ENCODE measurements around the gene EEFSEC. TPM values are rescaled to one million over a fixed set of nuclear protein-coding genes. Genes with fewer than 3 reads are reported as not detected.
"Not testable (repeated sequence)": the region's sequence is repeated elsewhere in the genome, so short reads cannot be mapped to it uniquely, and the experiment has no call there.

Gene EEFSEC
- total RNA-seq, 1 donor from 2014 or later, result 2.6 TPM

DNA sequence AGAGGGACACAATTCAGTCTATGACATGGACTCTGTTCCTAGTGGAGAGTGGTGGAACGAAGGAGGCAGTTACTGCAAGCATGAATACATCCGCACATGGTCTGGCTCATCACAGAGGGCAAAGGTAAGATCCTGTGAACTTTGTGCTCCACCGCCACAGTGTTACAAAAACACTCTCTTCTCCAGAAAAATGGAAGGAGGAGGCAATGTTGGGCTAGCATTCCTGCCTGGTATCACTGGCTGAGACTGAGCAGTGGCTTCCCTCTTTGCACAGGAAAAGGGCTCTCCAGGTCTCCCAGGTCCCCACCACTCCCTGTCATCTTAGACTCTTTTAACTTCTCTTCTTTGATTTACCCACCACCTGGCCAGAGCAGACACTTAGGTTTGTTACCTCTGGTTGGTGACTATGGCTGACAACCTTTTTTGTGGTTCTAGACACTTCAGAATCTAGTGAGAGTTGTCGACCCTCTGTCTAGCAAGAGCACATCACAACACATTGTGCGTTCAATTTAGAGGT is 1.5 kb upstream of the EEFSEC start:
- H3K27ac ChIP-seq (ENCODE audit: low read depth, low read length), result no peak overlapping the region
- no peak overlapping the region for H3K4me3 ChIP-seq (ENCODE audit: low read length in 3 of 3)
- no peaks in the 10 kb centered on the region for H3K9me3 ChIP-seq (ENCODE audit: control insufficient read depth in 3 of 3, low read length in 3 of 3)
- no peaks in the 10 kb centered on the region for H3K36me3 ChIP-seq (ENCODE audit: control insufficient read depth in 3 of 3, insufficient read depth in 3 of 3, low read length in 3 of 3)
- peaks cover 3 to 21% (median 11%) of the 10 kb centered on the region in 3 donors for H3K4me1 ChIP-seq (ENCODE audit: control insufficient read depth in 3 of 3, insufficient read depth in 3 of 3, low read length in 3 of 3)
- no peaks in the 10 kb centered on the region for H3K27me3 ChIP-seq (ENCODE audit: control insufficient read depth in 3 of 3, insufficient read depth in 3 of 3, low read length in 3 of 3)
- no peak overlapping the region for H3K9ac ChIP-seq (ENCODE audit: low read depth in 1 of 3, low read length in 3 of 3)

DNA sequence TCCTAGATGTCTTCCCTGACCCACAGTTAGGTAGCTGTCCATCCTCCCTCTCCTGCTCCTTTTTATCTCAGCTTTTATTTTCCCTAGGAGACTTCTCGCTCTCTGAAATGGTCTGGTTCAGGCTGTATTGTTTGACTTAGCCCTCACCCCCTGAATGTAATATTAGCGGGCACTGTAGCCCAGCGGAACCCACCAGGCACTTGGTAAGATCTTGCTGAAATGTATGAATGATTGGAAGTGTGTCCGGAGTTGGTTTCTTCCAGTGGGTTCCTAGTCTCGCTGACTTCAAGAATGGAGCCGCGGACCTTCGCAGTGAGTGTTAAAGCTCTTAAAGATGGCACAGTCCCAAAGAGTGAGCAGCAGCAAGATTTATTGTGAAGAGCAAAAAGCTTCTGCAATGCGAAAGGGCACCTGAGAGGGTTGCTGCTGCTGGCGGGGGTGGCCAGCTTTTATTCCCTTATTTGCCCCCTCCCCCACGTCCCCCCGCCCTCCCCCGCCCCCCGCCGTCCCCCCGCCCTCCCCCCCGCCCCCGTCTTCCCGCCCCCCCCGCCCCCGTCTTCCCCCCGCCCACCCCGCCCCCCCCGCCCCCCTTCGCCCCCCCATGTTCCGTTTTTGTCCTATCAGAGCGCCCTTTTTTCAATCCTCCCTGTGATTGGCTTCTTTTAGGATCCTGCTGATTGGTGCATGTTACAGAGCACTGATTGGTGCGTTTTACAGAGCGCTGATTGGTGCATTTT is 694 bp upstream of the EEFSEC start:
- Histone ChIP-seq H3K4me1 (ENCODE audit: control insufficient read depth in 3 of 3, insufficient read depth in 3 of 3, low read length in 3 of 3) (peaks cover 3 to 21% (median 11%) of the 10 kb centered on the region in 3 donors), H3K27me3 (ENCODE audit: control insufficient read depth in 3 of 3, insufficient read depth in 3 of 3, low read length in 3 of 3) (no peaks in the 10 kb centered on the region), H3K9ac (ENCODE audit: low read depth in 1 of 3, low read length in 3 of 3) (peak overlapping the region; percentile 80 to 92 (median 89)), H3K9me3 (ENCODE audit: control insufficient read depth in 3 of 3, low read length in 3 of 3) (no peaks in the 10 kb centered on the region), H3K4me3 (ENCODE audit: low read length in 3 of 3) (peak overlapping the region; percentile 79 to 87 (median 86)), H3K36me3 (ENCODE audit: control insufficient read depth in 3 of 3, insufficient read depth in 3 of 3, low read length in 3 of 3) (peaks cover 0 to 3% (median 3%) of the 10 kb centered on the region in 3 donors), H3K27ac (ENCODE audit: low read depth, low read length) (peak overlapping the region; percentile 70)

DNA sequence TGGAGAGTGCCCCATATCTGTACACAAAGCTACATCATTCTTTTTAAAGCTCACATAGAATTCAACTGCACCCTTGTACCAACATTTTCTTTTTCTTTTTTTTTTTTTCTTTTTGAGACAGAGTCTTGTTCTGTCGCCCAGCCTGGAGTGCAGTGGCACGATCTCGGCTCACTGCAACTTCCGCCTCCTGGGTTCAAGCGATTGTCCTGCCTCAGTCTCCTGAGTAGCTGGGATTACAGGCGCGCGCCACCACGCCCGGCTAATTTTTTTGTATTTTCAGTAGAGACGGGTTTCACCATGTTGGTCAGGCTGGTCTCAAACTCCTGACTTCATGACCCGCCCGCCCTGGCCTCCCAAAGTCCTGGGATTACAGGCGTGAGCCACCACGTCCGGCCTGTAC is 1.1 kb downstream of the EEFSEC start:
- Histone ChIP-seq H3K4me3 (ENCODE audit: low read length in 3 of 3) (peak overlapping the region; percentile 79 to 87 (median 79)), H3K36me3 (ENCODE audit: control insufficient read depth in 3 of 3, insufficient read depth in 3 of 3, low read length in 3 of 3) (peaks cover 0 to 13% (median 3%) of the 10 kb centered on the region in 3 donors), H3K9ac (ENCODE audit: low read depth in 1 of 3, low read length in 3 of 3) (peak overlapping the region; percentile 79 to 92 (median 89)), H3K4me1 (ENCODE audit: control insufficient read depth in 3 of 3, insufficient read depth in 3 of 3, low read length in 3 of 3) (peaks cover 3 to 21% (median 11%) of the 10 kb centered on the region in 3 donors)
- H3K27ac ChIP-seq (ENCODE audit: low read depth, low read length); H3K27me3 ChIP-seq (ENCODE audit: control insufficient read depth in 3 of 3, insufficient read depth in 3 of 3, low read length in 3 of 3); H3K9me3 ChIP-seq (ENCODE audit: control insufficient read depth in 3 of 3, low read length in 3 of 3): not testable (repeated sequence)

DNA sequence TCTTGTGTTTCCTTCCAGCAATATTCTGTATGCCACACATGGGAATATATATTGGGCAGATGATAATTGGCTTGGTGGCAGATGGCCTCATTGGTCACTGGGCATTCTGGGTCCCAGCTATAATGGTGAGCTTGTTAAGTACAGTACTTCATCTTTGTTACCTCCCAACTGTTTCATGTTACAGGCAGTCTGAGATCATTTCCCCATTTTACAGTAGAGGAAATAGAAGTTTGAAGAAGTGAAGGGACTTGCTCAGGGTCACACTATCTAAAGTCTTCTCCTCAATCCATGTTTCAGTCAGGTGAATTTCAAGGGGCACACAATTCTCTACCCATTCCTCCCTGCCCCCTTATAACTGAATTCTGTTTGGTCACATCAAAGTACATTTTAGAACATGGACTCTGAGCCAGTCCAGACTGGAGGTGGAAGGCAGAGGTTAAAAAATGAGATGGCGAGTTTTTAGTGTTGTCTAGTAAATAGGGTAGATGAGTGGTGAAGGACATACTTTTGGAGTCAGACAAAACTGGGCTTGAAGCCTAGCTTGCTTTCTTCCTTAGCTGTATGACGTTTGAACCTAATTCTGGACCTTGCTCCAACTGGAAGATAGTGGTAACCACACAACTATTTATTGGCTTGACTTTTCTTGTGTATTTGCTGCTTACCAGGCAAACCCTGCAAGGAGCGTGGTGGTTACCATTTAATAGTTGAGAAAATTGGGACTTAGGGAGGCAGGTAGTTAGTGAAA is 2.5 kb downstream of the EEFSEC start:
- Histone ChIP-seq H3K27me3 (ENCODE audit: control insufficient read depth in 3 of 3, insufficient read depth in 3 of 3, low read length in 3 of 3) (no peaks in the 10 kb centered on the region), H3K27ac (ENCODE audit: low read depth, low read length) (no peak overlapping the region)

DNA sequence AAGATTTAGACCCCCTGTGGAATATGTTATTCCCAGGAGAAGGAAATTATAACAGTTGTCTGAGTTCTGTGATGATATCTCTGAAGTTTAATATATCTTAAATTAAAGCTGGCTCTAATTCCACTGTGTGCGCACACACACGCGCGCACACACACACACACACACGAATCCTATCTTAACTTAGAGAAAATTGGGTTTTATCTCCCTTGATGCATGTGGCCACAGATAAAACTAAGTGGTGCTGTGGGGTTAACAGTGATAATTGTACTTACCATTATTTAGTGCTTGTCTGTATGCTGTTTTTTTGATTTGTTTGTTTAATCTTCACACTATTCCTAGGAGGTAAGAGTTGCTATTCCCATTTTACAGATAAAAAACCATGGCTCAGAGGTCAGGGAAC is 7.4 kb downstream of the EEFSEC start:
- H3K27me3 ChIP-seq (ENCODE audit: control insufficient read depth in 3 of 3, insufficient read depth in 3 of 3, low read length in 3 of 3), result no peaks in the 10 kb centered on the region
- no peaks in the 10 kb centered on the region for H3K9me3 ChIP-seq (ENCODE audit: control insufficient read depth in 3 of 3, low read length in 3 of 3)
- H3K4me1 ChIP-seq (ENCODE audit: control insufficient read depth in 3 of 3, insufficient read depth in 3 of 3, low read length in 3 of 3), result peaks cover under 1 to 7% (median 6%) of the 10 kb centered on the region in 3 donors
- peaks cover 0 to 23% (median 3%) of the 10 kb centered on the region in 3 donors for H3K36me3 ChIP-seq (ENCODE audit: control insufficient read depth in 3 of 3, insufficient read depth in 3 of 3, low read length in 3 of 3)
- no peak overlapping the region for H3K9ac ChIP-seq (ENCODE audit: low read depth in 1 of 3, low read length in 3 of 3)
- H3K27ac ChIP-seq (ENCODE audit: low read depth, low read length), result no peak overlapping the region
- H3K4me3 ChIP-seq (ENCODE audit: low read length in 3 of 3), result no peak overlapping the region

More for the DNA sequence above, 2.5 kb downstream of the EEFSEC start:
- peaks cover 0 to 14% (median 3%) of the 10 kb centered on the region in 3 donors for H3K36me3 ChIP-seq (ENCODE audit: control insufficient read depth in 3 of 3, insufficient read depth in 3 of 3, low read length in 3 of 3)
- no peak overlapping the region for H3K4me3 ChIP-seq (ENCODE audit: low read length in 3 of 3)
- H3K9me3 ChIP-seq (ENCODE audit: control insufficient read depth in 3 of 3, low read length in 3 of 3), result no peaks in the 10 kb centered on the region
- H3K9ac ChIP-seq (ENCODE audit: low read depth in 1 of 3, low read length in 3 of 3), result no peak overlapping the region
- H3K4me1 ChIP-seq (ENCODE audit: control insufficient read depth in 3 of 3, insufficient read depth in 3 of 3, low read length in 3 of 3), result peaks cover 3 to 21% (median 11%) of the 10 kb centered on the region in 3 donors

DNA sequence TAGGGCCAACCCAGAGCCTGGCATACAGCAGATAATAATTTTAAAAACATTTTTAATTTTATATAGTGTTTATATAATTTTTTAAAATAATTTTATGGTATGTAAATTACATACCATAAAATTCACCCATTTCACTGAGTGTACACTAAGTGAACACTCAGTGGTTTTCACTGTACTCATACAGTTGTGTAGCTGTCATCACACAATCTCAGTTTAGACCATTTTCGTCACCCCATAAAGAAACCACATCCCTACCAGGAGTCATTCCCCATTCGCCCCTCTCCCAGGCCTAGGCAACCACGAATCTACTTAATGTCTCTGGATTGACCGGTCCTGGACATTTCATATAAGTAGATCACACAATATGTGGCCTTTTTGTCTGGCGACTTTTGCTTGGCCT is 10.2 kb downstream of the EEFSEC start:
- no peak overlapping the region for H3K27ac ChIP-seq (ENCODE audit: low read depth, low read length)
- H3K4me1 ChIP-seq (ENCODE audit: control insufficient read depth in 3 of 3, insufficient read depth in 3 of 3, low read length in 3 of 3), result peaks cover 7 to 11% (median 10%) of the 10 kb centered on the region in 3 donors
- no peaks in the 10 kb centered on the region for H3K27me3 ChIP-seq (ENCODE audit: control insufficient read depth in 3 of 3, insufficient read depth in 3 of 3, low read length in 3 of 3)
- no peak overlapping the region for H3K9ac ChIP-seq (ENCODE audit: low read depth in 1 of 3, low read length in 3 of 3)
- H3K4me3 ChIP-seq (ENCODE audit: low read length in 3 of 3), result no peak overlapping the region
- H3K9me3 ChIP-seq (ENCODE audit: control insufficient read depth in 3 of 3, low read length in 3 of 3), result no peaks in the 10 kb centered on the region
- H3K36me3 ChIP-seq (ENCODE audit: control insufficient read depth in 3 of 3, insufficient read depth in 3 of 3, low read length in 3 of 3), result peaks cover 2 to 21% (median 5%) of the 10 kb centered on the region in 3 donors

DNA sequence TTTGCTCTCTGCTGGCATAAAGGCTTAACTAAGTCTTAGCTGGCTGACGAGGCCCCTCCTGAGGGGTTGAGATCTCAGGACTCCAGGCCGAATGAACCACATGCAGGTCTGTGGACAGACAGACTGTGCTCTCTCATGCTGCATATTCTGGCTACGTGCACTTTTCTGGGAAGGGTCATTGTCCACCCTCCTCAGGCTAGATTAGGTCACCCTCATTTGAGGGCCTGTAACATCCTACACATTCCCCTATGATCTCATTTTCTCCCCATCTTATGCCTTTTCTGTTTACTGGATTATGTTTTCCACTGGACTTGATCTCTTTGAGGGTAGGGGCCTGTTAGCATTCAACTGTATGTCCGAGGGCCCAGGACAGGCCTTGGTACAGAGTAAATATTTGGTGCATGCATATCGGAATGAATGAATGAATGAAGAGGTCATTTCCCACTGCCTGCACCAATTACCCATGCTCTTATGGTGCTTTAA is 13.7 kb downstream of the EEFSEC start:
- H3K4me3 ChIP-seq (ENCODE audit: low read length in 3 of 3), result no peak overlapping the region
- H3K9me3 ChIP-seq (ENCODE audit: control insufficient read depth in 3 of 3, low read length in 3 of 3), result no peaks in the 10 kb centered on the region
- H3K27me3 ChIP-seq (ENCODE audit: control insufficient read depth in 3 of 3, insufficient read depth in 3 of 3, low read length in 3 of 3), result no peaks in the 10 kb centered on the region
- no peak overlapping the region for H3K27ac ChIP-seq (ENCODE audit: low read depth, low read length)
- H3K4me1 ChIP-seq (ENCODE audit: control insufficient read depth in 3 of 3, insufficient read depth in 3 of 3, low read length in 3 of 3), result peaks cover 7 to 20% (median 16%) of the 10 kb centered on the region in 3 donors
- peaks cover 2 to 14% (median 5%) of the 10 kb centered on the region in 3 donors for H3K36me3 ChIP-seq (ENCODE audit: control insufficient read depth in 3 of 3, insufficient read depth in 3 of 3, low read length in 3 of 3)
- no peak overlapping the region for H3K9ac ChIP-seq (ENCODE audit: low read depth in 1 of 3, low read length in 3 of 3)

DNA sequence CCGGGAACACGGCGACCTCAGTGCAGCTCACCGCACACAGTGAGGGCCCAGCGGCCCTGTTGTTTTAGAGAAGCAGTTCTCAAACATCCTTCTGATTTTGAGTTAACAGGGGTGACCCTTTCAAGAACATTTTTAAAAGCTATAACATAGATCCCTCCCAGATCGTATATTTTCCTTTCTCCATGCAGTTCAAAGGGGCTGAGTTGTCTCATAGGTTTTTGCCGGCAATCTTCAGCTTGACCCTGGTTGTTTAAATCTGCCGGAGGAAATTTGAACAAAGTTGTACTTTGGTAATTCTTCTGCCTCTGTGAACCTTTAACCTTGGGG is 14.3 kb downstream of the EEFSEC start:
- Histone ChIP-seq H3K27ac (ENCODE audit: low read depth, low read length) (peak overlapping the region; percentile 66), H3K4me1 (ENCODE audit: control insufficient read depth in 3 of 3, insufficient read depth in 3 of 3, low read length in 3 of 3) (peaks cover 7 to 20% (median 16%) of the 10 kb centered on the region in 3 donors), H3K27me3 (ENCODE audit: control insufficient read depth in 3 of 3, insufficient read depth in 3 of 3, low read length in 3 of 3) (no peaks in the 10 kb centered on the region), H3K36me3 (ENCODE audit: control insufficient read depth in 3 of 3, insufficient read depth in 3 of 3, low read length in 3 of 3) (peaks cover 2 to 10% (median 5%) of the 10 kb centered on the region in 3 donors), H3K4me3 (ENCODE audit: low read length in 3 of 3) (no peak overlapping the region), H3K9ac (ENCODE audit: low read depth in 1 of 3, low read length in 3 of 3) (no peak overlapping the region), H3K9me3 (ENCODE audit: control insufficient read depth in 3 of 3, low read length in 3 of 3) (no peaks in the 10 kb centered on the region)

DNA sequence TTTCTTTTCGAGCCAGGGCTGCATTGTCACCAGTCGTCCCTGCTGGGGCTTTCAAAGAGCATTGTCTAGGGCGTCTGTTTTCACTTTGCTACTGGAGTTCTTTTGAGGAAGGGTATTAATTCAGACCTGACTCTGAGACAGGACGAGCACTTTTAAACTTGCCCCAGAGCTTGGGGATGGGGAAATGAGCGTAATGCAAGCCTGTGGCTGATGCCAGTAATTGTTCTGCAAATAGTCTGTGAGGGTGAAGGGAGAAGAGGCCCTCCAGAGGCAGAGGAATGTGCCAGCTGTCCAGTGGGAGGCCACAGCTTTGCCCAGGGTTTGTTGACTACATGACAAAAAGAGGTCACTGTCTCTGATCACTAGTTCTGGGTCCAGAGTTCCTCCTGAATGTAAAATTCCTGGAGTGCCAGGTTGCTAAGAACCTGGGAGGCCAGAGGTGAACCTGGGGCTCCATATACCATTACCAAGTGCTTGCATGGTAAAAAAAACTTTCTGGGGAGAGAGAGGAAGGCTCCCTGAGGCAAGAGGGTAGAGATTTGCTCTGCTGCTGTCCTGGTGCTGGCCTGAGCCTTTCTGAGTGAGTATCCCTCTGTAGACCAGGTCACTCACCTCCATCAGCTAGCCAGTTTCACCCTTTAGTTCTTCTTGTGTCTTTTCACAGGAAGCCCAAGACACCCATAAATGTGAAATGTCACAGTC is 14.8 kb downstream of the EEFSEC start:
- H3K9ac ChIP-seq (ENCODE audit: low read depth in 1 of 3, low read length in 3 of 3), result peak overlapping the region in 1 of 3 donors; percentile 57
- H3K36me3 ChIP-seq (ENCODE audit: control insufficient read depth in 3 of 3, insufficient read depth in 3 of 3, low read length in 3 of 3), result peaks cover 2 to 8% (median 5%) of the 10 kb centered on the region in 3 donors
- no peak overlapping the region for H3K4me3 ChIP-seq (ENCODE audit: low read length in 3 of 3)
- no peaks in the 10 kb centered on the region for H3K27me3 ChIP-seq (ENCODE audit: control insufficient read depth in 3 of 3, insufficient read depth in 3 of 3, low read length in 3 of 3)
- peaks cover 7 to 20% (median 16%) of the 10 kb centered on the region in 3 donors for H3K4me1 ChIP-seq (ENCODE audit: control insufficient read depth in 3 of 3, insufficient read depth in 3 of 3, low read length in 3 of 3)
- peak overlapping the region; percentile 66 for H3K27ac ChIP-seq (ENCODE audit: low read depth, low read length)
- H3K9me3 ChIP-seq (ENCODE audit: control insufficient read depth in 3 of 3, low read length in 3 of 3), result no peaks in the 10 kb centered on the region

Data from skeletal muscle tissue (tissue), 4 donors.